GM15510 (cell line): ENCODE results near the gene SEC22C.

Experiments
- POLR2A ChIP-seq: IDR thresholded peaks from 3 replicates; pipeline ENCODE4 v1.6.1; 2011; ENCODE audit warnings: borderline replicate concordance; ENCODE audit not compliant: insufficient read length; ENCODE audit errors: extremely low read depth

SEC22C gene

GRCh38 chr3:42527368-42527917 lies 54.3 kb downstream of the SEC22C start:
- no peak for TF ChIP-seq POLR2A

DNA sequence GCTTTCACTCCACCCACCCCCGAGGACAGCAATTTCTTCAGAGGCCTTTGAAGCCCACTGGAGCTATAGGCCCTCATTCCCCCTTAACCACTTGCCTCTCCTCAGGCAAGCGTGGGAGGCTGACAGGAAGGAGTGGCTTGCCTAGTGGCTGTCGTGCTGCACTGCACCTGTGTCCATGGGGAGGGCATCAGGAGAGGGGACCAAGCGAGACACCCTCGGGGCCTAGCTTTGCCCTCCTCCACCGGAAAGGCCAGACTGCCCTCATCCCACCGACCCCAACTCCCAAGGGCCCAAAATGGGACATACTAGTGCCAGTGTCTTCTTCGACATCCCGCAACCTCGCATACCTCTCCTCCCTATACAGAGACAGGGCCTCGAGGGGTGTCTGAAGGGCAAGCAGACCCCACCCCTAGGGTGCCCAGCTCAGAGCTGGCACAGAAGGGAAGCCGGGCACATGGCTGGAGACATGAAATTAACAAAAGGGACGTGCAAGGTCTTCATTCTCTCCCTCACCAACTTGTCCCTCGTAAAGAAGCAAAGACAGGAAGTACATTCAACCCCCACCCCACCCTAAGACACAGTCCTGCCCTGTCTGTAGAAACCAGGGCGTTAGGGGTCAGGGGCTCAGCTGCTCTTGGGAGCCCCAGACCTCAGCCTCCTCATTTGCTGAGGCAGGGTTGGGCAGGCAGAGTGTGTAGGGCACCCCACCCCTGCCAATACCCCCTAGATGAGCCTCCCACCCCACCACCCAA lies 55.0 kb downstream of the SEC22C start:
- TF ChIP-seq POLR2A = no peak

- no peak for TF ChIP-seq POLR2A
Measured at GRCh38 chr3:42525736-42526345, 55.9 kb downstream of the SEC22C start.

GRCh38 chr3:42525212-42525611 lies 56.6 kb downstream of the SEC22C start:
- no peak for TF ChIP-seq POLR2A

GRCh38 chr3:42524751-42525150 lies 57.0 kb downstream of the SEC22C start:
- TF ChIP-seq POLR2A = no peak

DNA sequence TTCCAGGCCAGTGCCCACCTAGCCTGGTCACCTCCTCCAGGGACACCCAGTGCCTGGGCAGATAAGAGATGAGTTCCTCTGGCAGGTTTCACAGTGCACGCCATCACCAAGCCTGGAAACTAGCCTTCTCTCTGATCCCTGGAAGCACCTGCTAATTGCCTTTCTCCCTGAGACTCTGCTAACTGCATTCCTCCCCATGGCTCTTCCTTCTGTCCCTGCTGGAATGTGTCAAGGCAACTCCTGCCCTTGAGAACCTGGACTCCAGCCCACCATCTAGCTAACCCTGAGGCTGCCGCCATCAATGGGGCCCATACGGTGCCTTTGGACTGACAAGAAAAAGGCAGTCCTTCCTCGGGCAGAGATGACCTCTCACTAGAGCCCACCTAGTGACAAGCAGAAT lies 60.9 kb downstream of the SEC22C start:
- no peak for TF ChIP-seq POLR2A

- no peak for TF ChIP-seq POLR2A
Measured at GRCh38 chr3:42520336-42520735, 61.4 kb downstream of the SEC22C start.

DNA sequence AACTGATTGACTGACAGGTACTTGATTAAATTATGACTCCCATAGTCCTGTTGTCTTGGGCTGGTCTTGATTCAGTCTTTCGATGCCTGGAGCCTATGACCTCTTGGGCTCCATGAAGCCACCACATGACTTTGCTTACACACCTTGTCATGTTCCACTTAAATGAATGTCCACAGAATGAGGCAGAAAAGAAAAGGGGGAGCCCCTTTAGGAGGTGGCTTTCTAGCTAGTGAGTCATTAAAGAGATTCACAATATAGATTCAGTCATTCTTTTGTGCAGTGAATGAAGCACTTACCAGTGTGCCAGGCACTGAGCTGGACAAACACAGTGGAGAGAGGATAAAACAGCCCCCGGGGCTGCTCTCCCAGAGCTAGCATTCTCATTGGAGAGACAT lies 62.2 kb downstream of the SEC22C start:
- TF ChIP-seq POLR2A = no peak

- TF ChIP-seq POLR2A = no peak
Measured at GRCh38 chr3:42518800-42519567, 62.8 kb downstream of the SEC22C start.

- no peak for TF ChIP-seq POLR2A
Measured at GRCh38 chr3:42517117-42517516, 64.7 kb downstream of the SEC22C start.

DNA sequence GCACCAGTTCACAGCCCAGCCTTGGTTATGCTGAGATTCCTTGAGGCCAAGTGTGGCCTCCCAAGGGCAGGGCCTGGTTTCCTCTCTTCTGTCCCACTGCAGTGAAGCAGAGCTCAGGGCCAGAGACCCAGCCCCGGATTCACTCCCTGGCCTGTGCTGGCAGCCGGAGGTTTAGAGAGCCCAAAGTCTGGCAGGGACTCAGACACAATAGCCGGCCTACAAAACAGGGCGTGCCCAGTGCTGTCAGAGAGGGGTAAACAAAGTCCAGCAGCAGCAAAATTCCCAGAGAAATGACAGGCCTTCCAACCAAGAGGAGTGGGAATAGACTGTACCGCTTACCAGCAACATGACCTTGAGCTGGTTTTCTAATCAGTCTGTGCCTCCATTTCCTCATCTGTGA lies 65.3 kb downstream of the SEC22C start:
- no peak for TF ChIP-seq POLR2A

- no peak for TF ChIP-seq POLR2A
Measured at GRCh38 chr3:42515976-42516375, 65.8 kb downstream of the SEC22C start.

- TF ChIP-seq POLR2A = no peak
Measured at GRCh38 chr3:42515391-42515916, 66.3 kb downstream of the SEC22C start.

- TF ChIP-seq POLR2A = no peak
Measured at GRCh38 chr3:42514876-42515275, 66.9 kb downstream of the SEC22C start.

DNA sequence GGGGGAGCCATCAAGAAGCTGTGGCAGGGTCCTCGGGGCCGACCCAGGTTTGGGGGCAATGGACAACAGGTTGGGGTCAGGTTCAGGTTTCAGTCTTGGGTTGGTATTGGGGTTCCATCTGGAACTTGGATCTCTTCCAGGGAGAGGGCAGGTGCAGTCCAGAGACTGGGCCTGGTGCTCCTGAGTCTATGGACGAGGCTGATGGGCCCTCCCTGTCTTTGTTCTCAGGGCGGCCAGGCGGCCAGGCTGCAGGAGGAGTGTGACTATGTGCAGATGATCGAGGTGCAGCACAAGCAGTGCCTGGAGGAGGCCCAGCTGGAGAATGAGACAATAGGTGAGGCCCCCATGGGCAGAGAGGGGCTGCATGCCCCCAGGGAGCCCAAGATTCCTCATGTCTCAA lies 68.2 kb downstream of the SEC22C start:
- no peak for TF ChIP-seq POLR2A

- no peak for TF ChIP-seq POLR2A
Measured at GRCh38 chr3:42513121-42513520, 68.6 kb downstream of the SEC22C start.

DNA sequence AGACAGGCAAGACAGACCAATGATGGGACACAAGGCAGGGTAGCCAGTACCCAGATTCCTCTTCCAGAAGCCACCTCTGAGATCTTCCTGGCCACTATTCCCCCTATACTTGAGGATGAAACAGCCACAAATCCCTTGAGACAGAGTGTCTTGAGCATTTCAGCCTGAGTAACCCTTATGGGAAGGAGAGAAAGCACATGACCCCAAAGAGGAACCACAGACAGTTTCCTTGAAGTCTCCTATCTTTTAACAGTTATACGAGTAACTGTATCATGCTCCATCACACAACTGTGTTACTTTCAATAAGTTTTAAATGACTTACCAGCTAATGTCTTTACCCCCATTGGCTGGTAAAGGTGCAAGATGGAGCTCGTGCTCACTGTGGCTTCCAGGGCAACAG lies 70.0 kb downstream of the SEC22C start:
- TF ChIP-seq POLR2A = no peak
